GM12878 (cell line): ENCODE measurements around the gene TTC33. TPM values are rescaled to one million over a fixed set of nuclear protein-coding genes. Genes with fewer than 3 reads are reported as not detected.

ENCODE experiments used
- CBFB ChIP-seq: IDR thresholded peaks from 2 replicates; pipeline ENCODE4 v1.6.1; 2016; ENCODE audit warnings: antibody characterized with exemption, low read depth
- GABPA ChIP-seq: IDR thresholded peaks from 2 replicates; pipeline ENCODE4 v1.6.1; 2014; ENCODE audit warnings: antibody characterized with exemption, low read depth, mild to moderate bottlenecking, inconsistent platforms
- KAT2A ChIP-seq: conservative IDR thresholded peaks from 2 replicates; pipeline ENCODE4 v1.6.1; 2011; ENCODE audit warnings: low read depth, low read length; ENCODE audit not compliant: control insufficient read depth
- NFXL1 ChIP-seq: fragments of 450-650 bp; IDR thresholded peaks from 2 replicates; pipeline ENCODE4 v1.6.1; 2017; ENCODE audit warnings: antibody characterized with exemption, mild to moderate bottlenecking, borderline replicate concordance
- NFYA ChIP-seq: IDR thresholded peaks from 2 replicates; pipeline ENCODE4 v1.6.1; 2011; ENCODE audit warnings: low read depth, mild to moderate bottlenecking, low read length, improper control_type of control experiment, borderline replicate concordance
- POLR2AphosphoS5 ChIP-seq: IDR thresholded peaks from 2 replicates; pipeline ENCODE4 v1.6.1; 2011; ENCODE audit warnings: mild to moderate bottlenecking, low read length, inconsistent platforms
- ZNF384 ChIP-seq: IDR thresholded peaks from 2 replicates; pipeline ENCODE4 v1.6.1; 2012; ENCODE audit warnings: low read depth, mild to moderate bottlenecking, low read length, improper control_type of control experiment, borderline replicate concordance
- polyA plus RNA-seq, 11 experiments: library from polyadenylated mRNA; depleted of rRNA in 4 of 11; unstranded in 6 of 11; stranded (reverse) in 5 of 11; fragments of >200 nt; fragmentation: Nextera tagmentation in 4 of 11; fragmentation: Illumina TruSeq in 1 of 11; extraction: Ambion mirVana in 4 of 11; extraction: Trizol in 1 of 11; gene quantifications; 1 replicate in 1 of 11; 2 replicates in 10 of 11; pipeline versions ENCODE4 v1.2.1 to v1.2.3, GENCODE V29; 2011 to 2016; ENCODE audit warnings: inconsistent platforms in 2 of 11, missing spikeins in 2 of 11, low read depth in 1 of 11
- total RNA-seq, 4 experiments: library from RNA; depleted of rRNA in 3 of 4; stranded (reverse); fragments of >200 nt in 3 of 4; fragmentation: Illumina TruSeq in 1 of 4; extraction: Trizol in 1 of 4; gene quantifications; 2 replicates each; pipeline versions ENCODE4 v1.2.1 to v1.2.3, GENCODE V29; 2013 to 2021
- TF ChIP-seq, protein P1 (sequence below): IDR thresholded peaks from 2 replicates; pipeline ENCODE4 v1.6.1; 2012; ENCODE audit warnings: improper control_type of control experiment, low read depth, low read length; ENCODE audit not compliant: insufficient replicate concordance
- TF ChIP-seq, protein P2 (sequence below): fragments of 450-650 bp; IDR thresholded peaks from 2 replicates; pipeline ENCODE4 v1.6.1; 2014; ENCODE audit warnings: mild to moderate bottlenecking

The TTC33 gene
- total and polyA plus RNA-seq, 10 of the 15 experiments (the other 5 are each of a cell fraction or from before 2014, with no cell fraction given): 7.9 to 22.3 (median 14.6) TPM

DNA sequence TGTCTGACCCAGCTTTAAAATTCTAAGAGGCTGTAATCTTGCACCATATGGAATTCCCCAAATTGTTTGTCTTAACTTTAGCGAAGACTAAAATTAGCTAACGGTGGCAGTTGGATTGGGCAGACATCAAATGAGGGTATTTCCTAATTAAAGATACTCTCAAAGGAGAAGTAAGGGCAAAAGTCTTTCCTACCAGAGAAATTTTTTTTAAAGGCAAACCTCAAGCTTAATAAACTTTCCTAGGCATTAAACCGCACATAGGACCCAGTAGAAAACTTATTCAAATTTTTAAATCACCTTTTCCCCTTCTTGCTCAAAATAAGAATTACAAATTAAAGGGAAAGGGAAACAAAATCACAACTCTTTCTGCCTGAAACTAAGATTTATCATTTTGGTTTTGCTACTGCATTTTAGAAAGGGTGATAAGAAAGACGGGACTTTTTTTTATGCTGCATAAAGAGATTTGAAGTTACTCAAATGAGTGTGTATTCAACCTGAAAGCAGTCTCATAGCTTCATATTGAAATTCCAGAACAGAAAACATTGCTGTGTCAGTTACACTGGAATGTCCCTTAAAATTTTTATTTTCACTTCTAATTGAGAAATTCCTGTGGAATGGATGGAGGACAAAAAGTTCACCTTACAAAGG, 265.2 kb downstream of the TTC33 start (continued):
- TF ChIP-seq, protein P1, sequence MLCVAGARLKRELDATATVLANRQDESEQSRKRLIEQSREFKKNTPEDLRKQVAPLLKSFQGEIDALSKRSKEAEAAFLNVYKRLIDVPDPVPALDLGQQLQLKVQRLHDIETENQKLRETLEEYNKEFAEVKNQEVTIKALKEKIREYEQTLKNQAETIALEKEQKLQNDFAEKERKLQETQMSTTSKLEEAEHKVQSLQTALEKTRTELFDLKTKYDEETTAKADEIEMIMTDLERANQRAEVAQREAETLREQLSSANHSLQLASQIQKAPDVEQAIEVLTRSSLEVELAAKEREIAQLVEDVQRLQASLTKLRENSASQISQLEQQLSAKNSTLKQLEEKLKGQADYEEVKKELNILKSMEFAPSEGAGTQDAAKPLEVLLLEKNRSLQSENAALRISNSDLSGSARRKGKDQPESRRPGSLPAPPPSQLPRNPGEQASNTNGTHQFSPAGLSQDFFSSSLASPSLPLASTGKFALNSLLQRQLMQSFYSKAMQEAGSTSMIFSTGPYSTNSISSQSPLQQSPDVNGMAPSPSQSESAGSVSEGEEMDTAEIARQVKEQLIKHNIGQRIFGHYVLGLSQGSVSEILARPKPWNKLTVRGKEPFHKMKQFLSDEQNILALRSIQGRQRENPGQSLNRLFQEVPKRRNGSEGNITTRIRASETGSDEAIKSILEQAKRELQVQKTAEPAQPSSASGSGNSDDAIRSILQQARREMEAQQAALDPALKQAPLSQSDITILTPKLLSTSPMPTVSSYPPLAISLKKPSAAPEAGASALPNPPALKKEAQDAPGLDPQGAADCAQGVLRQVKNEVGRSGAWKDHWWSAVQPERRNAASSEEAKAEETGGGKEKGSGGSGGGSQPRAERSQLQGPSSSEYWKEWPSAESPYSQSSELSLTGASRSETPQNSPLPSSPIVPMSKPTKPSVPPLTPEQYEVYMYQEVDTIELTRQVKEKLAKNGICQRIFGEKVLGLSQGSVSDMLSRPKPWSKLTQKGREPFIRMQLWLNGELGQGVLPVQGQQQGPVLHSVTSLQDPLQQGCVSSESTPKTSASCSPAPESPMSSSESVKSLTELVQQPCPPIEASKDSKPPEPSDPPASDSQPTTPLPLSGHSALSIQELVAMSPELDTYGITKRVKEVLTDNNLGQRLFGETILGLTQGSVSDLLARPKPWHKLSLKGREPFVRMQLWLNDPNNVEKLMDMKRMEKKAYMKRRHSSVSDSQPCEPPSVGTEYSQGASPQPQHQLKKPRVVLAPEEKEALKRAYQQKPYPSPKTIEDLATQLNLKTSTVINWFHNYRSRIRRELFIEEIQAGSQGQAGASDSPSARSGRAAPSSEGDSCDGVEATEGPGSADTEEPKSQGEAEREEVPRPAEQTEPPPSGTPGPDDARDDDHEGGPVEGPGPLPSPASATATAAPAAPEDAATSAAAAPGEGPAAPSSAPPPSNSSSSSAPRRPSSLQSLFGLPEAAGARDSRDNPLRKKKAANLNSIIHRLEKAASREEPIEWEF: no peak
- TF ChIP-seq POLR2AphosphoS5: no peak
- no peak; the same call in 1 of the 2 replicates for TF ChIP-seq ZNF384
- no peak; the same call in 1 of the 2 replicates for TF ChIP-seq CBFB
- TF ChIP-seq GABPA: peak; percentile 59; the same call in 1 of the 2 replicates
- TF ChIP-seq, protein P2, sequence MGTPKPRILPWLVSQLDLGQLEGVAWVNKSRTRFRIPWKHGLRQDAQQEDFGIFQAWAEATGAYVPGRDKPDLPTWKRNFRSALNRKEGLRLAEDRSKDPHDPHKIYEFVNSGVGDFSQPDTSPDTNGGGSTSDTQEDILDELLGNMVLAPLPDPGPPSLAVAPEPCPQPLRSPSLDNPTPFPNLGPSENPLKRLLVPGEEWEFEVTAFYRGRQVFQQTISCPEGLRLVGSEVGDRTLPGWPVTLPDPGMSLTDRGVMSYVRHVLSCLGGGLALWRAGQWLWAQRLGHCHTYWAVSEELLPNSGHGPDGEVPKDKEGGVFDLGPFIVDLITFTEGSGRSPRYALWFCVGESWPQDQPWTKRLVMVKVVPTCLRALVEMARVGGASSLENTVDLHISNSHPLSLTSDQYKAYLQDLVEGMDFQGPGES: no peak
- no peak for TF ChIP-seq NFXL1
- TF ChIP-seq NFYA: no peak
- no peak for TF ChIP-seq KAT2A
